Effector memory CD8-positive, alpha-beta T cell (primary cell): Measurements from ENCODE around the gene CHMP6.

Source experiments
- ATAC-seq: fragments of 150-1000 bp; cut with Tn5 transposase; replicated peaks from 2 replicates; pipeline ENCODE4 v1.10.0; 2021; ENCODE audit warnings: mild to moderate bottlenecking, moderate library complexity
- DNase-seq, 3 experiments: peaks; one replicate each; pipeline ENCODE4 v3.0.0; 2021
- H3K27ac Mint-ChIP-seq, 2 donors: one replicate each; pipeline ENCODE4 v1.8.0; 2022; ENCODE audit warnings: mild to moderate bottlenecking in 2 of 2, mixed read lengths in 2 of 2, moderate library complexity in 2 of 2
- H3K27me3 Mint-ChIP-seq, 2 donors: one replicate each; pipeline ENCODE4 v1.8.0; 2022; ENCODE audit warnings: mixed read lengths in 2 of 2
- H3K36me3 Mint-ChIP-seq: one replicate; pipeline ENCODE4 v1.8.0; 2022; ENCODE audit warnings: mild to moderate bottlenecking, moderate library complexity, mixed read lengths; ENCODE audit not compliant: insufficient read depth
- H3K4me1 Mint-ChIP-seq, 2 donors: one replicate each; pipeline ENCODE4 v1.8.0; 2022; ENCODE audit warnings: low read depth in 2 of 2, mixed read lengths in 2 of 2
- H3K4me3 Mint-ChIP-seq, 2 donors: one replicate each; pipeline ENCODE4 v1.8.0; 2022; ENCODE audit warnings: mild to moderate bottlenecking in 2 of 2, mixed read lengths in 2 of 2, moderate library complexity in 2 of 2
- H3K9me3 Mint-ChIP-seq, 2 donors: one replicate each; pipeline ENCODE4 v1.8.0; 2022; ENCODE audit warnings: mixed read lengths in 2 of 2

The CHMP6 gene

DNA sequence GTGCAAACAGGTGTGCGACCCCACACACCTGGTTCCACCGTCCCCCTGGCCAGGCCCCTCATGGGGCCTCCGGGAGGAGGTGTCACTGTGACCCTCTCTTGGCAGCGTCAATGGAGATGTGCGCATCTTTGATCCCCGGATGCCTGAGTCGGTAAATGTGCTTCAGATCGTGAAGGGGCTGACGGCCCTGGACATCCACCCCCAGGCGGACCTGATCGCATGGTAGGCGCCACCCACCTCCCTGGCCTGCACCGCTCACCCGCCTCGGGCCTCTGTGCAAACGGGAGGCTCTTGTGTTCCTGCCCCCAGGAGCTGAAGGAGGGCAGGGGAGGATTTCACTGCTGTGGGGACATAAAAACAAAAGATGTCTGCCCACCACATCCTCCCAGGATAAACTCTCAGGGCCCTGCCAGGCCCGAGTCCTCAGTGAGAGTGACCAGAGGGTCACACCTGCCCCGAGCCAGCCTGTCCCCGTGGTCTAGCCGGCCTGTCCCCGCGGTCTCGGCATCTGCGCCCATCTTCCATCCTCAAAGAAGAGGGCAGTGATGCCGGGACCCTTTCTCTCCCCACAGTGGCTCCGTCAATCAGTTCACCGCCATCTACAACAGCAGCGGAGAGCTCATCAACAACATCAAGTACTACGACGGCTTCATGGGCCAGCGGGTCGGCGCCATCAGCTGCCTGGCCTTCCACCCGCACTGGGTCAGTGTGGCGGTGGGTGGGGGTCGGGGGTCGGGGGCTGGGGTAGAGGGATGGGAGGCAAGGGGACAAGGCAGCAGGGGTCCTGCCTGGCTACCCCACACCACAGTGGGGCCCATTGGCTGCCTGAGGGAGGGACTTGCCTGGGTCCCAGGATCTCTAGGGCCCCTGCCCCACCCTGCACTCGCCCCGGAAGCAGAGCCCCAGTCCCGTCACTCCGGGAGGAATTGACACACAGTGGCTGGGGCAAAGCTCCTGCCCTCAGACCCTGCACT lies 29.0 kb upstream of the CHMP6 start:
- H3K4me3 Mint-ChIP-seq: no peak overlapping the region
- H3K9me3 Mint-ChIP-seq: no peaks in the 10 kb centered on the region
- no peaks in the 10 kb centered on the region for H3K4me1 Mint-ChIP-seq
- peaks cover 12% of the 10 kb centered on the region for H3K36me3 Mint-ChIP-seq
- H3K27ac Mint-ChIP-seq: peak overlapping the region in 1 of 2 donors; percentile 46
- DNase-seq: no peak
- ATAC-seq: no peak
- H3K27me3 Mint-ChIP-seq: no peaks in the 10 kb centered on the region

DNA sequence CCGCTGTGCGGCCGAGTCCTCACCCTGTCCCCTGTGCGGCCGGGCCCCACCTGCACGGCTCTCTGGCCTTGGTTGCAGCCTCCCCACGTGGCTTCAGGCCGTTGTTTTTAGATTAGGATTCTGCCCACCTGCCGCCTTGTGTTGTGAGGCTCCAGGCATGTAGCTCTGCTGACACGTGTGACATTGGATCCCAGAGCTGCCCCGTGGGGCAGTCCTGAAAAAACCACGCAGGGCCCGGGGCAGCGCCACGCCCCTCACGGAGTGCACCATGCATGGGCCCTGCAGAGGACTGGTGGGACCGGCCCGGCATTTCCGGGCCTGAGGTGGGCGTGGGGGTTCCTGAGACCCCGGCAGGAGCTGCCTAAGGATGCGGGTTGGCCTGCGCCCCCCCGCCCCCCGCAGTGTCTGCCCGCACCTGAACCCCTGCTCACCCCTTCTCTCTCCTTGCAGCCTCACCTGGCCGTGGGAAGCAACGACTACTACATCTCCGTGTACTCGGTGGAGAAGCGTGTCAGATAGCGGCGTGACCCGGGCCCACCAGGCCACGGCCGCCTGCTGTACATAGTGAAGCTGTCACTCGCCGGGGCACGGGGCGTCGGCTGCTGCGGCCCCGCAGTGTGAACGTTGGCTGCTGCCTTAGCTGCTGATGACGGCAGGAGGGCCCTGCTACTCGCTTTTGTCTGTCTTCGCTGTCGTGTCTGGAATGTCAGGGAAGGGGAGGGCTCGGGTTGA lies 27.7 kb upstream of the CHMP6 start:
- ATAC-seq: no peak
- H3K4me3 Mint-ChIP-seq: no peak overlapping the region
- H3K36me3 Mint-ChIP-seq: peaks cover 12% of the 10 kb centered on the region
- no peaks in the 10 kb centered on the region for H3K4me1 Mint-ChIP-seq
- H3K27ac Mint-ChIP-seq: no peak overlapping the region
- no peaks in the 10 kb centered on the region for H3K27me3 Mint-ChIP-seq
- no peak for DNase-seq
- no peaks in the 10 kb centered on the region for H3K9me3 Mint-ChIP-seq

- Mint-ChIP-seq H3K4me3 (no peak overlapping the region), H3K27ac (no peak overlapping the region), H3K4me1 (no peaks in the 10 kb centered on the region), H3K9me3 (no peaks in the 10 kb centered on the region), H3K27me3 (no peaks in the 10 kb centered on the region), H3K36me3 (peaks cover 12% of the 10 kb centered on the region)
- no peak for DNase-seq
- ATAC-seq: no peak
These were observed 27.1 kb upstream of the CHMP6 start for GRCh38 chr17:80964544-80964856.

DNA sequence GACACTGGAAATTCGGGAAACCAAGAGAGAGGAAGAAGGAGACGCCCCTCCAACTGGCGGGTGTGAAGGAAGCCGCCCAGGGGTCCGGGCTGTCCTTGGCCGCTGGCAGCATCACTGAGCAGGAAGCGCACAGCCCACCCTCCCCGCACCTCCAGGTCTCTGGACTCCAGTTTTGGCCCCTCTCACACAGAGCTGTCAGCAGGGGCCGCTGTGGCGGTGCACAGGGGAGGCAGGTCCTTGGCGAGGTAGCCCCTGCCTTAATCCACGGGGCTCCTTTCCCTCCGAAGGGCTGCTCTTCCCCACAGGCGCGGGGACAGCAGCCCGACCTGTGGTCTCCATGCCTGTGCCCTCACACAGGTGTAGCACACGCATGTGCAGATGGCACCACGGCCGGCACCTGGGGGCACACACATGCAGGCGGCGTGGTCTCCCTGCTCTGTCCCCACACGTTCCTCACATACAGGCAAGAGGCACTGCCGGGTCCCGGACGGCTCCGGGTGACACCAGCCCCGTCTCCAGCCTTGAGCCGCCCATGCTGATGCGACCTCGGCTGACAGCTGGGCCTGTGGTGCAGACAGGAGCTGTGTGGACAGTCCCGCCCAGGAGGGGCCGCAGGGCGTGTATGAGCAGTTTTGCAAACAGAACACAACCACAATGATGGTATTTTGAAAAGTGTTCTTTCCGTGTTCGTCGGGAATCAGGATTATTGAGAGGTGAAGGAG lies 26.6 kb upstream of the CHMP6 start:
- H3K4me3 Mint-ChIP-seq: peak overlapping the region in 1 of 2 donors; percentile 37
- ATAC-seq (no peak), DNase-seq (no peak)
- H3K27me3 Mint-ChIP-seq: no peaks in the 10 kb centered on the region
- peaks cover 12% of the 10 kb centered on the region for H3K36me3 Mint-ChIP-seq
- peak overlapping the region in 1 of 2 donors; percentile 34 for H3K27ac Mint-ChIP-seq
- no peaks in the 10 kb centered on the region for H3K9me3 Mint-ChIP-seq
- H3K4me1 Mint-ChIP-seq: no peaks in the 10 kb centered on the region

DNA sequence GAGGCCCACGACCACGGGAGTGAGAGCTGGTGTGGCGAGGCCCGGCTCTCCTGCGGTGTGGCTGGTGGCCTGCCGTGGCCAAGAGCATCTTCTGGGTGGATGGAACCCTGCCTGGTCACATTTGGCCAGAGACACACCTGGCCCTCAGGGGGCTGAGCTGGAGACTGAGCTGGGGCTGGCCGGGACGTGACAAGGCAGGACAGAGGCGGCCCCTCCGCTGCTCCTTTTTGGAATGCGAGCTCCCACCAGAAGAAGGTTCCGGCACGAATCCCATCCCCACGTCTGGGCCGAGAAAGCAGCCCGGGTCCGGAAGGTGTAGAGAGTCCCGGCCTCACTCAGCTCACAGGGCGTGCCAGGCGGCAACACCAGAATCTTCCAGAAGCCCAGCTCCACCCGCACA lies 26.0 kb upstream of the CHMP6 start:
- Mint-ChIP-seq H3K27ac (peak overlapping the region in 1 of 2 donors; percentile 34), H3K4me1 (peaks cover 3 to 5% of the 10 kb centered on the region in 2 donors), H3K27me3 (no peaks in the 10 kb centered on the region), H3K36me3 (peaks cover 9% of the 10 kb centered on the region), H3K9me3 (no peaks in the 10 kb centered on the region), H3K4me3 (peak overlapping the region in 1 of 2 donors; percentile 37)
- DNase-seq (no peak), ATAC-seq (no peak)

GRCh38 chr17:80967404-80967872 lies 24.2 kb upstream of the CHMP6 start:
- H3K9me3 Mint-ChIP-seq: no peaks in the 10 kb centered on the region
- peaks cover 3 to 5% of the 10 kb centered on the region in 2 donors for H3K4me1 Mint-ChIP-seq
- H3K36me3 Mint-ChIP-seq: peaks cover 9% of the 10 kb centered on the region
- H3K4me3 Mint-ChIP-seq: no peak overlapping the region
- no peak for ATAC-seq
- peak overlapping the region in 1 of 2 donors; percentile 60 for H3K27ac Mint-ChIP-seq
- H3K27me3 Mint-ChIP-seq: no peaks in the 10 kb centered on the region
- DNase-seq: no peak

GRCh38 chr17:80968602-80969029 lies 23.0 kb upstream of the CHMP6 start:
- no peak for DNase-seq
- H3K36me3 Mint-ChIP-seq: peaks cover 9% of the 10 kb centered on the region
- no peaks in the 10 kb centered on the region for H3K27me3 Mint-ChIP-seq
- no peaks in the 10 kb centered on the region for H3K9me3 Mint-ChIP-seq
- H3K4me1 Mint-ChIP-seq: peaks cover 3 to 5% of the 10 kb centered on the region in 2 donors
- ATAC-seq: no peak
- H3K27ac Mint-ChIP-seq: peak overlapping the region; percentile 44 to 83
- no peak overlapping the region for H3K4me3 Mint-ChIP-seq

DNA sequence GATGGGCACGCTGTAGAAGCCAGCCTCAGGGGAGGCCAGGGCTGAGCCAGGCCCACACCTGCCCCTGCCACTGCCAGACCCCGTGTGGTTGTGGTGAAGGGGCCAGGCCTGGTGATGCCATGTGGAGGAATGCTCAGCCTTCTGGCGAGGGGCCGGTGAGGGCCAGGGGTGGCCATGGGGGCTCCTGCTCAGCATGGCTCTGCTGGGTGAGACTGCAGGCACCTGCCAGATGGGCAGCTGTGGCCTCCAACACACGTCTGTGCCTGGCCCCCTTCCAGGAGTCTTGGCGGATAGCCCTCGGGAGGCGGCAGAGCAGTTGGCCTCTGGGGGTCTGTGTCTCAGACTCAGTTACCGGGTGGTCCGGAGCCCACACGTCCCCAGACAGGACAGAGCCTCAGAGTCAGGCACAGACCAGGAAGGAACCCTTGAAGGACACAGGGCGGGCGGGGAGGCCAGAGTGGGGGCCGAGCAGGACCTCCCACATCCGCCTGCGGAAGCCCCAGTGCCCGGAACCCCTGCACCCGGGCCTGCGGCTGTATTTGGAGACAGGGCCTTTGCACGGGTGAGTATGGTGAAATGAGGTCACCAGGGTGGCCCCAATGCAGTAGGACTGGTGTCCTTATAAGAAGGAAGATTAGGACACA lies 22.5 kb upstream of the CHMP6 start:
- peaks cover 3 to 5% of the 10 kb centered on the region in 2 donors for H3K4me1 Mint-ChIP-seq
- peaks cover 0 to 4% of the 10 kb centered on the region in 2 donors for H3K27me3 Mint-ChIP-seq
- H3K9me3 Mint-ChIP-seq: no peaks in the 10 kb centered on the region
- H3K4me3 Mint-ChIP-seq: no peak overlapping the region
- H3K36me3 Mint-ChIP-seq: peaks cover 9% of the 10 kb centered on the region
- peak overlapping the region; percentile 44 to 83 for H3K27ac Mint-ChIP-seq
- ATAC-seq: no peak
- DNase-seq: no peak

GRCh38 chr17:80969674-80970043 lies 22.0 kb upstream of the CHMP6 start:
- no peak for DNase-seq
- peaks cover 4 to 9% of the 10 kb centered on the region in 2 donors for H3K27me3 Mint-ChIP-seq
- no peaks in the 10 kb centered on the region for H3K9me3 Mint-ChIP-seq
- no peak overlapping the region for H3K4me3 Mint-ChIP-seq
- peaks cover 3 to 5% of the 10 kb centered on the region in 2 donors for H3K4me1 Mint-ChIP-seq
- peak overlapping the region in 1 of 2 donors; percentile 83 for H3K27ac Mint-ChIP-seq
- peaks cover 6% of the 10 kb centered on the region for H3K36me3 Mint-ChIP-seq
- no peak for ATAC-seq

DNA sequence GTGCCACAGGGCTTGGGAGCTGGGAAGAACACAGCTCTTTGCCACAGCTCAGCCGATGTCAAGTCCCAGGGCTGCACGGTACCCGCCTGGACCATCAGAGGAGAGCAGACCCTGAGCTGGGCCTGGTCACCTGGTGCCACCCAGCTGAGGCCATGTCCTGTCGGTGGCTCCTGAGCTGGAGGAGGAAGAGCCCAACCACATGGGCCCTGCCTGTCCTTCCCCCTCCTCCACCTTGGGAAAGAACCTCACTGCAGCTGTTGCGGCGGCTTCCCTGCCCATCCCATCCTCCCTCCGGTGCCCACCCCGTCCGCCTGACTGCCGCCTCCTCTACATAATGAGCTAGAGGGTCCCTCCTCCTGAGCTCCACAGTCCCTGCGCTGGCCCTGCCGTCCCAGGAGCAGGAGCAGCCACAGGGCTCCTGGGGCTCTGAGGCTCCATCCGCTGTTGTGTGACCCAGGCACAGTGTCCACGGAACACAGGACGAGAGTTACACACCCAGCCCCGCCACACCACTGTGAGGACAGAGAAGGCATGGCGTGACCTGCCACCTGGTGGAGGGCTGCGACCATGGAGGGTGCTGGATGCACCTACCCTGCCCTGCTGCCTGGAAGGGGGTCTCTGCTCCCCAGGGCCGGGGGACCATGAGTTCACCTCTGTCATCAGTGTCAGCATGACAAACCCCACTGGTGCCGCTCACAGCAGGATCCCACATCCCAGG lies 21.4 kb upstream of the CHMP6 start:
- peak; percentile 29 to 34 (median 34) for DNase-seq
- peaks cover 7 to 13% of the 10 kb centered on the region in 2 donors for H3K27me3 Mint-ChIP-seq
- H3K4me1 Mint-ChIP-seq: peaks cover 3 to 5% of the 10 kb centered on the region in 2 donors
- peak; percentile 59 for ATAC-seq
- H3K9me3 Mint-ChIP-seq: no peaks in the 10 kb centered on the region
- H3K36me3 Mint-ChIP-seq: peaks cover 5% of the 10 kb centered on the region
- H3K27ac Mint-ChIP-seq: peak overlapping the region; percentile 20 to 83
- H3K4me3 Mint-ChIP-seq: peak overlapping the region; percentile 38 to 44

GRCh38 chr17:80970762-80971703 lies 20.6 kb upstream of the CHMP6 start:
- ATAC-seq (no peak), DNase-seq (no peak)
- Mint-ChIP-seq H3K4me3 (no peak overlapping the region), H3K9me3 (no peaks in the 10 kb centered on the region), H3K36me3 (peaks cover 2% of the 10 kb centered on the region), H3K4me1 (peaks cover 3 to 5% of the 10 kb centered on the region in 2 donors), H3K27me3 (peaks cover 7 to 13% of the 10 kb centered on the region in 2 donors), H3K27ac (no peak overlapping the region)
